IMR-90 (cell line): Measurements from ENCODE around the gene NAT14. TPM values are rescaled to one million over a fixed set of nuclear protein-coding genes. Genes with fewer than 3 reads are reported as not detected.

Experiments
- ATAC-seq: fragments of 200-7000 bp; cut with Tn5 transposase; 2 replicates; pipeline ENCODE4 v1.9.1; 2020; ENCODE audit warnings: low read depth, mild to moderate bottlenecking, moderate library complexity
- BruUV-seq: library from RNA; stranded (reverse); fragments of 400-500 nt; replicated peaks from 2 replicates; lab custom pipeline; 2021; lab: Mats Ljungman, UMichigan
- CTCF ChIA-PET: fragments of 300-600 bp; formaldehyde crosslinking; extraction: SDS; loops from one replicate; lab custom pipeline; 2021; ENCODE audit warnings: antibody characterized with exemption; lab: Yijun Ruan, JAX
- POLR2A ChIA-PET: fragments of 300-600 bp; sonication (Branson Sonifier 250); formaldehyde crosslinking; loops from one replicate; lab custom pipeline; 2022; ENCODE audit warnings: antibody characterized with exemption; ENCODE audit not compliant: unreplicated experiment; lab: Charles Lee
- DNase-seq: peaks from one replicate; pipeline ENCODE4 v3.0.0; 2013
- H2AFZ ChIP-seq: replicated peaks from 2 replicates; pipeline ENCODE3; 2013; ENCODE audit warnings: low read length, mild to moderate bottlenecking; ENCODE audit not compliant: poor library complexity
- H2AK5ac ChIP-seq: 2 replicates; pipeline ENCODE4 v1.6.1; 2013; ENCODE audit warnings: low read depth, low read length, inconsistent platforms
- H2AK9ac ChIP-seq: replicated peaks from 2 replicates; pipeline ENCODE3; 2013; ENCODE audit warnings: mild to moderate bottlenecking, low read depth, low read length, moderate library complexity; ENCODE audit not compliant: poor library complexity
- H2BK120ac ChIP-seq: 2 replicates; pipeline ENCODE4 v1.6.1; 2013; ENCODE audit warnings: low read depth, low read length, inconsistent platforms
- H2BK15ac ChIP-seq: 3 replicates; pipeline ENCODE4 v1.6.1; 2013; ENCODE audit warnings: low read depth, low read length, inconsistent platforms
- H2BK20ac ChIP-seq: 2 replicates; pipeline ENCODE4 v1.6.1; 2013; ENCODE audit warnings: low read depth, mild to moderate bottlenecking, inconsistent platforms, low read length, moderate library complexity
- H2BK5ac ChIP-seq: 2 replicates; pipeline ENCODE4 v1.6.1; 2013; ENCODE audit warnings: mild to moderate bottlenecking, low read depth, low read length, inconsistent platforms; ENCODE audit not compliant: poor library complexity, severe bottlenecking
- H3K14ac ChIP-seq: replicated peaks from 2 replicates; pipeline ENCODE4 v1.6.1; 2013; ENCODE audit warnings: low read depth, low read length, inconsistent platforms
- H3K18ac ChIP-seq: 2 replicates; pipeline ENCODE4 v1.6.1; 2013; ENCODE audit warnings: low read depth, low read length, control low read depth
- H3K23ac ChIP-seq: 2 replicates; pipeline ENCODE4 v1.6.1; 2013; ENCODE audit warnings: low read depth, low read length, inconsistent platforms
- H3K27ac ChIP-seq: 2 replicates; pipeline ENCODE4 v1.5.1; 2013; ENCODE audit warnings: mild to moderate bottlenecking, control low read depth, low read length; ENCODE audit not compliant: insufficient read depth
- H3K27me3 ChIP-seq: 2 replicates; pipeline ENCODE4 v1.6.1; 2013; ENCODE audit warnings: low read length; ENCODE audit not compliant: control insufficient read depth, insufficient read depth
- H3K36me3 ChIP-seq: 2 replicates; pipeline ENCODE4 v1.6.1; 2013; ENCODE audit warnings: low read length, mixed read lengths; ENCODE audit not compliant: control insufficient read depth, insufficient read depth
- H3K4ac ChIP-seq: 2 replicates; pipeline ENCODE4 v1.6.1; 2013; ENCODE audit warnings: low read depth, low read length, inconsistent platforms
- H3K4me1 ChIP-seq: 2 replicates; pipeline ENCODE4 v1.6.1; 2013; ENCODE audit warnings: low read length, mixed read lengths; ENCODE audit not compliant: control insufficient read depth, insufficient read depth
- H3K4me2 ChIP-seq: 2 replicates; pipeline ENCODE4 v1.6.1; 2013; ENCODE audit warnings: low read depth, mild to moderate bottlenecking, control low read depth, low read length, moderate library complexity
- H3K4me3 ChIP-seq: 2 replicates; pipeline ENCODE4 v1.5.1; 2013; ENCODE audit warnings: low read depth, mild to moderate bottlenecking, control low read depth, low read length, moderate library complexity; ENCODE audit not compliant: insufficient read depth
- H3K56ac ChIP-seq: 2 replicates; pipeline ENCODE4 v1.6.1; 2013; ENCODE audit warnings: low read length, inconsistent platforms; ENCODE audit not compliant: insufficient read depth; ENCODE audit errors: extremely low read depth
- H3K79me1 ChIP-seq, 2 experiments: 2 replicates each; pipeline ENCODE4 v1.6.1; 2013; ENCODE audit warnings: low read length in 2 of 2, inconsistent platforms in 1 of 2, low read depth in 1 of 2
- H3K9ac ChIP-seq: 2 replicates; pipeline ENCODE4 v1.6.1; 2013; ENCODE audit warnings: low read depth, low read length, control low read depth
- H3K9me1 ChIP-seq: 2 replicates; pipeline ENCODE4 v1.6.1; 2013; ENCODE audit warnings: low read length, inconsistent platforms; ENCODE audit not compliant: insufficient read depth
- H3K9me3 ChIP-seq: 2 replicates; pipeline ENCODE4 v1.6.1; 2013; ENCODE audit warnings: low read length; ENCODE audit not compliant: control insufficient read depth, insufficient read depth
- H4K20me1 ChIP-seq: 2 replicates; pipeline ENCODE4 v1.6.1; 2013; ENCODE audit warnings: low read length, inconsistent platforms; ENCODE audit not compliant: insufficient read depth
- H4K5ac ChIP-seq: 2 replicates; pipeline ENCODE4 v1.6.1; 2013; ENCODE audit warnings: mild to moderate bottlenecking, low read depth, low read length, control low read depth
- H4K8ac ChIP-seq, 2 experiments: 2 replicates each; pipeline ENCODE4 v1.6.1; 2013; ENCODE audit warnings: low read depth in 2 of 2, low read length in 2 of 2, control low read depth in 1 of 2, inconsistent platforms in 1 of 2
- H4K91ac ChIP-seq: 2 replicates; pipeline ENCODE4 v1.6.1; 2013; ENCODE audit warnings: low read depth, low read length, inconsistent platforms; ENCODE audit not compliant: insufficient read depth
- BHLHE40 ChIP-seq: fragments of 150-350 bp; IDR thresholded peaks from 2 replicates; pipeline ENCODE4 v1.6.1; 2016; ENCODE audit warnings: mild to moderate bottlenecking, low read depth, low read length
- CEBPB ChIP-seq: IDR thresholded peaks from 2 replicates; pipeline ENCODE4 v1.6.1; 2012; ENCODE audit warnings: low read depth, low read length, improper control_type of control experiment
- CHD1 ChIP-seq: IDR thresholded peaks from 2 replicates; pipeline ENCODE4 v1.6.1; 2012; ENCODE audit warnings: low read depth, low read length, improper control_type of control experiment
- CTCF ChIP-seq: conservative IDR thresholded peaks from 2 replicates; pipeline ENCODE4 v1.5.1; 2012; ENCODE audit warnings: mild to moderate bottlenecking, low read depth, low read length, improper control_type of control experiment
- ELK1 ChIP-seq: fragments of 150-350 bp; IDR thresholded peaks from 2 replicates; pipeline ENCODE4 v1.6.1; 2016; ENCODE audit warnings: low read depth, mild to moderate bottlenecking, low read length, moderate library complexity, borderline replicate concordance
- FOS ChIP-seq: fragments of 150-350 bp; IDR thresholded peaks from 2 replicates; pipeline ENCODE4 v1.6.1; 2016; ENCODE audit warnings: low read depth, low read length
- MAFK ChIP-seq: IDR thresholded peaks from 2 replicates; pipeline ENCODE4 v1.6.1; 2012; ENCODE audit warnings: low read depth, low read length, improper control_type of control experiment
- MAZ ChIP-seq: IDR thresholded peaks from 2 replicates; pipeline ENCODE4 v1.6.1; 2012; ENCODE audit warnings: low read depth, mild to moderate bottlenecking, low read length, improper control_type of control experiment, moderate library complexity, borderline replicate concordance
- MXI1 ChIP-seq: IDR thresholded peaks from 2 replicates; pipeline ENCODE4 v1.6.1; 2012; ENCODE audit warnings: low read depth, mild to moderate bottlenecking, low read length, moderate library complexity, borderline replicate concordance
- POLR2A ChIP-seq: IDR thresholded peaks from 2 replicates; pipeline ENCODE4 v1.6.1; 2012; ENCODE audit warnings: mild to moderate bottlenecking, low read depth, low read length
- RAD21 ChIP-seq: IDR thresholded peaks from 2 replicates; pipeline ENCODE4 v1.6.1; 2012; ENCODE audit warnings: low read length, improper control_type of control experiment
- RCOR1 ChIP-seq: IDR thresholded peaks from 2 replicates; pipeline ENCODE4 v1.6.1; 2012; ENCODE audit warnings: mild to moderate bottlenecking, low read length, improper control_type of control experiment; ENCODE audit not compliant: insufficient replicate concordance
- RFX5 ChIP-seq: IDR thresholded peaks from 2 replicates; pipeline ENCODE4 v1.8.0; 2012; ENCODE audit warnings: low read depth, mild to moderate bottlenecking, low read length, moderate library complexity
- SMC3 ChIP-seq: fragments of 150-350 bp; IDR thresholded peaks from 2 replicates; pipeline ENCODE4 v1.6.1; 2016; ENCODE audit warnings: low read depth, mild to moderate bottlenecking, antibody characterized with exemption, low read length, moderate library complexity
- USF2 ChIP-seq: fragments of 150-350 bp; IDR thresholded peaks from 2 replicates; pipeline ENCODE4 v1.6.1; 2017; ENCODE audit warnings: mild to moderate bottlenecking, antibody characterized with exemption, low read length, low read depth
- WGBS, 2 experiments: methylation state at CpG; one replicate each; pipeline versions ENCODE4 v1.1.5 to v1.1.7; 2013; ENCODE audit warnings: missing lambda C conversion rate in 2 of 2; ENCODE audit not compliant: insufficient read length in 1 of 2; ENCODE audit errors: extremely low coverage in 2 of 2; 5-methylcytosine and 5-hydroxymethylcytosine counted together
- dilution Hi-C: fragments of 300-500 bp; cut with HindIII; formaldehyde crosslinking; loops from one replicate; pipeline ENCODE4 v1.14.3; 2018; ENCODE audit warnings: low sequenced_read_pairs; ENCODE audit not compliant: unreplicated experiment
- in situ Hi-C: fragments of 300-500 bp; cut with MboI; formaldehyde crosslinking; loops from 3 replicates; pipeline ENCODE4 v1.14.3; 2019; ENCODE audit warnings: low sequenced_read_pairs, inconsistent platforms, mixed read lengths
- intact Hi-C: fragments of 100-400 bp; cut with micrococcal nuclease; formaldehyde crosslinking; loops from 2 replicates; pipeline ENCODE4 v1.10.0; 2022
- polyA plus RNA-seq, 3 experiments: library from polyadenylated mRNA; depleted of rRNA; stranded (reverse); fragments of >200 nt; gene quantifications; 2 replicates each; pipeline ENCODE4 v1.2.3, GENCODE V29; 2012; ENCODE audit warnings: low replicate concordance in 1 of 3
- total RNA-seq: library from RNA; depleted of rRNA; stranded (reverse); fragments of >200 nt; gene quantifications from 2 replicates; pipeline ENCODE4 v1.2.3, GENCODE V29; 2012

Gene NAT14
- total and polyA plus RNA-seq, 2 of the 4 experiments (the other 2 are of a cell fraction): 4.3 to 41.2 TPM

- H3K14ac ChIP-seq: no peak overlapping the region; the same call in 1 of the 2 replicates
- no peak overlapping the region for H2BK15ac ChIP-seq
- H3K9me1 ChIP-seq: peaks cover 14% of the 10 kb centered on the region
- no peak overlapping the region for H3K27ac ChIP-seq
- dilution Hi-C loops: no loop called here
- no peak overlapping the region; the same call in 1 of the 2 replicates for H3K4ac ChIP-seq
- H3K79me1 ChIP-seq: 0 out of 4 replicates have a peak, but pooled peaks cover 0 to 4% of the 10 kb centered on the region in 2 experiments
- no peak overlapping the region for H2BK120ac ChIP-seq
- H3K36me3 ChIP-seq: no peaks in the 10 kb centered on the region
- in situ Hi-C loops: no loop called here
- ChIA-PET CTCF (interaction anchor here (0.7 kb wide), 1 partner anchor 17 kb away, joined by 3 read pairs; no protein-coding TSS in a partner anchor), POLR2A (no interaction called here)
- no peaks in the 10 kb centered on the region for H4K20me1 ChIP-seq
- peaks cover 5% of the 10 kb centered on the region for H3K4me1 ChIP-seq
- intact Hi-C loops: no loop called here
- H3K18ac ChIP-seq: no peak overlapping the region
- H3K9me3 ChIP-seq: no peaks in the 10 kb centered on the region
- H4K91ac ChIP-seq: no peak overlapping the region
- no peak overlapping the region for H2BK20ac ChIP-seq
- no peak overlapping the region for H2AK9ac ChIP-seq
- ATAC-seq: no peak
- peak overlapping the region; percentile 6 for H2AFZ ChIP-seq
- no peak overlapping the region for H3K4me2 ChIP-seq
- no peak overlapping the region for H2AK5ac ChIP-seq
- H4K8ac ChIP-seq: no peak overlapping the region
- no peak overlapping the region for H2BK5ac ChIP-seq
- no peak overlapping the region for H3K23ac ChIP-seq
- H3K9ac ChIP-seq: no peak overlapping the region
- 86% methylated on average over 18 of the region's 22 CpGs; no CpG with 5 or more reads in 1 of the 2 experiments for WGBS, 2 experiments
- DNase-seq: no peak
- H3K27me3 ChIP-seq: no peaks in the 10 kb centered on the region
- no peak overlapping the region for H4K5ac ChIP-seq
- TF ChIP-seq USF2 (no peak), CHD1 (no peak), FOS (no peak), CEBPB (no peak), BHLHE40 (no peak), ELK1 (no peak), MAFK (no peak), RFX5 (no peak), CTCF (no peak), MXI1 (no peak), RCOR1 (no peak), POLR2A (no peak), MAZ (no peak), RAD21 (no peak), SMC3 (no peak)
- no TSS peak for BruUV-seq
- no peak overlapping the region for H3K56ac ChIP-seq
- H3K4me3 ChIP-seq: no peak overlapping the region
These were observed 42.4 kb downstream of the NAT14 start for GRCh38 chr19:55527197-55528029.
